LNCAP (cell line): Measurements from ENCODE around the gene GJA5.

Source experiments
- TF ChIP-seq, protein P1 (sequence below): fragments of 450-650 bp; IDR thresholded peaks from 2 replicates; pipeline ENCODE4 v1.5.1; 2017; ENCODE audit warnings: mild to moderate bottlenecking

Gene GJA5

DNA sequence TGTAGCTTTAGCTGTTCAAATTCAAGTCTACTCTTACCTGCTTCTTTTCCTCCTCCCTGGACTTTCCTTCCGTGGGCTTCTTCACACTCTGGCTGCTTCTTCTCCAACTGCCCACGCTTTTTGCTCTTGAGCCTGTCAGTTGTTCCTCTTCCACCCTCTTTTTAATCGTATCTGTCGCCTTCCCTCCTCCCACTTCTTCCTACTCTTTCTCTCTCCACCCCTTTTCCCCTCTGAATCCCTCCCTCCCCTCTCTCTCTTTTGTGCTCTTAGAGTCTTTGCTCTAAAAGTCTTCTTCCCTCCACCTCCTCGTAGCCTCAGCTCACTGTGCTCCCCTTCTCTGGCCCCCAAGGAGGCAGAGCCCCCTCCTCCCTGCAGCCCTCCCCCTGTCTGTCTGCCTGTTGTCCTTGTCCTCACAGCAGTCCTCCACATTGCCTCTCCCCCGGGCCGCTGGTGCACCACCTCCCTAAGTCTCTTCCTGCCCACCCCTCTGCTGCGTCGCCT, 12.9 kb upstream of the GJA5 start:
- TF ChIP-seq, protein P1, sequence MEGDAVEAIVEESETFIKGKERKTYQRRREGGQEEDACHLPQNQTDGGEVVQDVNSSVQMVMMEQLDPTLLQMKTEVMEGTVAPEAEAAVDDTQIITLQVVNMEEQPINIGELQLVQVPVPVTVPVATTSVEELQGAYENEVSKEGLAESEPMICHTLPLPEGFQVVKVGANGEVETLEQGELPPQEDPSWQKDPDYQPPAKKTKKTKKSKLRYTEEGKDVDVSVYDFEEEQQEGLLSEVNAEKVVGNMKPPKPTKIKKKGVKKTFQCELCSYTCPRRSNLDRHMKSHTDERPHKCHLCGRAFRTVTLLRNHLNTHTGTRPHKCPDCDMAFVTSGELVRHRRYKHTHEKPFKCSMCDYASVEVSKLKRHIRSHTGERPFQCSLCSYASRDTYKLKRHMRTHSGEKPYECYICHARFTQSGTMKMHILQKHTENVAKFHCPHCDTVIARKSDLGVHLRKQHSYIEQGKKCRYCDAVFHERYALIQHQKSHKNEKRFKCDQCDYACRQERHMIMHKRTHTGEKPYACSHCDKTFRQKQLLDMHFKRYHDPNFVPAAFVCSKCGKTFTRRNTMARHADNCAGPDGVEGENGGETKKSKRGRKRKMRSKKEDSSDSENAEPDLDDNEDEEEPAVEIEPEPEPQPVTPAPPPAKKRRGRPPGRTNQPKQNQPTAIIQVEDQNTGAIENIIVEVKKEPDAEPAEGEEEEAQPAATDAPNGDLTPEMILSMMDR: no peak

DNA sequence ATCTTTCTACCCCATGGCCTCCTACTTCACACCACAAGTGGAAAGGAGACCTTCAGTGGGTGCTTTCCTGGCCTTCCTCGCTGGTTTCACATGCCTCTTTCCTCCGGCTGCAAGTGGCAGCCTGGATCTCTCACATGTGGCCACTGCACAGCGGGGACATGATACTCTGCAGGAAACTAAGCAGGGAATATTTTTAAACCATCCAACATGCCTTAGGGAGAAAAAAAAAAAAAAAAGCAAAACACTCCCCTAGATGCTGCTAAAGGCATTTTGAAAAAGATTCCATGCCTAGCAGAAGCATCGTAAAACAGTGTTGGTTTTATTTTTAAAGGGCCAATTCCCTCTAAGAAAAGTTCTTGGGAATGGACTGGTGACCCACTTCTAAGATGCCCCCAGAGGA, 12.2 kb upstream of the GJA5 start:
- TF ChIP-seq, protein P1: no peak

DNA sequence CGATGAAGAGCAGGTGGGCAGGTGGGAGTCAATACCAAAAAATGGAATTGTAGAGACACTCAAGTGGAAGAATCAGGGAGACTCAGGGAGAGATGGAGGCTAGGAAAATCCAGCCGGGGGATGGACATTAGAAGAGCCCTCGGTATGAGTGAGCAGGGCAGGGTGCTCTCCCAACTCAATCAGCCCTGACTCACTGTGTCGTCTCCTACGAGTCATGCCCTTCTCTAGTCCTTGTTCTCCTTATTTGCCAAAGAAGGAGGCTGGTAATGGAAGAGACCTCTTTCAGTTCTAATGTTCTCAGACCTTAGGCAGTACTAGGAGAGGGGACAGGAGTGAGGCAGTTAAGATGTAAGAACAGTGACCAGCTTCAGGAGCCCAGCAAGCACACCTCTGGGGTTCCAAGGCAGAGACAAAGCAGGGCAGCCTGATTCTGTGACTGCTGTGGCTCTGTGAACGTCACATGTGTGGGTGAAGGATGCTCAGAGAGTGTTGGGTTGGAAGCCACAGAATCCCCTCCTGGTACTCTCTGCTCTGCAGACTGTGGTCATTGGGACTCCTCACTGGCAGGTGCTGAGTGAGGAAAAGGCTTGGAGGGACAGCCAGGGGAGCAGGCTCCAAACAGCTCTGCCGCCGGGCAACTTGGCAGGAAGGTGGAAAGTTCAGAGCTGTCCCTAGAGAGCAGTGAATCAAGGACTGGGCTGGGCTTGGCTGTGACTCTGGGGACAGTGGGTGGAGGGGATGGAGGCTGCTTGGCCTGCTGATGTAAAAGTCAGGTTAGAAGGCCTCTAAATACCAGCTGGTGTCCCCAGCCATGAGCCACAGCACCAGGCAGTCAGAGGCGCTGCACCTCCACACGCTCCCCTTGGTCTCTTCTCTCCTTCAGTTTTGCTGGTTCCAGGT, 11.1 kb upstream of the GJA5 start:
- TF ChIP-seq, protein P1: no peak

DNA sequence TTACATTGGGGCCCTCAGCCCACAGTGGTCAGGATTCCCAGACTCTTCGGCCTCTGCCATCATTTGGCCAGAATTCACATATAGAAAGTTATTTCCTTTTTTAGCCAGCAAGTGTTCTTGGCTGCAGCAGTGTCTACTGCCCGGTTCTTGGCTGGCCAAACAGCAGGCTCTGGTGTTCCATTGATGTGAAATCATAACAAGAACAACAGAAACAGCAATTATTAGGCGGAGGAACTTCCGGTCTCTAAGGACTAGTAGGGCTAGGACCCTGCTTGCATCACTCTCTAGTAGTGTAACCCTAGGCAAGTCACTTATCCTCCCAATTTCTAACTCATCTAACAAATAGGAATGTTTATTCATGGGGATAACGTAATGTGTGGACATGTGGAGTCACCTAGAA, 8.7 kb upstream of the GJA5 start:
- TF ChIP-seq, protein P1: no peak

DNA sequence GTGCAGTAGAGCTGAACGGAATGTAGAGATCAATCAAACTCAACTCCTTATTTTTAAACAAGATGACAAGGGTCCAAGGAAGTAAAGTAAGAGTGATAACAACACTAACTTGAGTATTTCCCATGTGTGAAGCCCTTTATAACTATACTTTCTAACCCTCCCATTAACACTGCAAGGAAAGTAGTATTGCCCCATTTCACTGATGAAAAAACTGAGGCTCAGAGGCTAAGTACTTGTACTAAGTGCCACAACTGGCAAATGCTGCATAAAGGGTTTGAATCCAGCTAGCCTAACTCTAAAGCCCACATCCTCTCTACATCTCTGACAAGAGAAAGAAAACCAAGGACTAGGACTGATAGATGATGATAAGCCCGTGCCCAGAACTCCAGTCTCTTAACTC, 8.2 kb upstream of the GJA5 start:
- TF ChIP-seq, protein P1: no peak

DNA sequence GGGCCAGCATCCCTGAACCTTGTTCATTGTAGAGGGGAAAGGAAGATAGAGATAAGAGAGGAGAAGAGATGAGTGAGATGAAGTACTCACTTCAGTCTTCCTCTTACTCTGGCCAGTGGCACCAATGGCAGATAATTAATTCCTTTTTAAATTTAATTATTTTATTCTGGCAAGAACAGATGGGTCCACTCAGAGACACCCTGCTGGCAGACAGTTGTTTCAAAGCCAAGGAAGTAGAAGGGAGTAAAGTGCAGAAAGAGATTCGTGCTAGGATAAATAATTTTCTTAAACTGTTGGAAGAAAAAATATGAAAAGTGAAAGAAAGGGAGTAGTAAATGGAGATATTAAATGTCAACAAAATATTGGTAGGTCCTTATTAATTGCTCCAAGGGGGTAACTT, 7.7 kb upstream of the GJA5 start:
- TF ChIP-seq, protein P1: no peak

DNA sequence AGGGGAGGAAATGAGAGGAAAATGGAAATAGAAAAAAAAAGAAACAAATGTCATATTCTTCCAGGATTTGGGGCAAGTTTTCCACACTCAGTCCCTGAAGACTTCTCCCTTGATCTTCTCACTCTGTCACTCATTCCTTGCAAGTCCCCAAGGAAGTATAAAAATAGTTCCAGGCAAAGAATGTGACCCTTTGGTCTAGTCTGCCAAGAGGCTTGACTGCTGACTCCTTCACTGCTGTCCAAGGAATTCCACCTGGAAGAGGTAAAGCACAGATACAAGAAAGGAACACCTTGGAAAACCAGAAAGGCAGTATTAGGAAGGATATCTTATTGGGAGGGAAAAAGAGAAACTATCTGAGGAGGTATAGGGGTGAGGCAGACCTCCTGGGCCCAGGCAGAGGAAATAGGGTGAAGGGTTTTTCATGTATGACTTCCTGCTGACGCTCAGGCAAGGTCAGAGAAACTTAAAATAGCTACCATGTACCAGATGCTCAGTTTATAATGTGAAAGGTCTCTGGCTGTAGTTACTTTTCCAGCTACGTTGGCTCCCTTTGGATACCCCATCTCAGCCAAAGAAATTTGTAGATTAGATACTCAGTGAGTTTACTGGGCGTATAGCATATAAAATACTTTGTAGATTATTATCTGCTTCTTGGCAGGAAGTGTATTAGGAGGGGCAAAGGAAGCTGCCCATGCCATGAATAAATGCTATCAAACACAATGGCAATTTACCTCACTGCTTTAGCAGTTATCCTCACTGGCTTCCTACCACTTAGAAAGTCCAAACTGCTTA, 2.0 kb upstream of the GJA5 start:
- TF ChIP-seq, protein P1: no peak
